Mononuclear cell (primary cell): Measurements from ENCODE around the gene P2RY10. TPM values are rescaled to one million over a fixed set of nuclear protein-coding genes. Genes with fewer than 3 reads are reported as not detected.
"Not testable (repeated sequence)": the region's sequence is repeated elsewhere in the genome, so short reads cannot be mapped to it uniquely, and the experiment has no call there.

Experiments
- H3K27me3 ChIP-seq: 2 replicates; pipeline ENCODE4 v1.6.0; 2011; ENCODE audit warnings: low read length, control low read depth; ENCODE audit not compliant: insufficient read depth
- H3K4me1 ChIP-seq: 2 replicates; pipeline ENCODE4 v1.5.1; 2011; ENCODE audit warnings: mild to moderate bottlenecking, low read length, control low read depth; ENCODE audit not compliant: insufficient read depth
- H3K4me3 ChIP-seq: 2 replicates; pipeline ENCODE4 v1.5.1; 2011; ENCODE audit warnings: mild to moderate bottlenecking, low read length, moderate library complexity
- H3K9me3 ChIP-seq: 2 replicates; pipeline ENCODE4 v1.5.1; 2011; ENCODE audit warnings: low read depth, mild to moderate bottlenecking, control low read depth, low read length
- total RNA-seq: library from RNA; depleted of rRNA; stranded (reverse); fragments of >200 nt; gene quantifications from one replicate; pipeline ENCODE4 v1.2.3, GENCODE V29; 2012

The P2RY10 gene
- total RNA-seq, 1 donor: 140 TPM

DNA sequence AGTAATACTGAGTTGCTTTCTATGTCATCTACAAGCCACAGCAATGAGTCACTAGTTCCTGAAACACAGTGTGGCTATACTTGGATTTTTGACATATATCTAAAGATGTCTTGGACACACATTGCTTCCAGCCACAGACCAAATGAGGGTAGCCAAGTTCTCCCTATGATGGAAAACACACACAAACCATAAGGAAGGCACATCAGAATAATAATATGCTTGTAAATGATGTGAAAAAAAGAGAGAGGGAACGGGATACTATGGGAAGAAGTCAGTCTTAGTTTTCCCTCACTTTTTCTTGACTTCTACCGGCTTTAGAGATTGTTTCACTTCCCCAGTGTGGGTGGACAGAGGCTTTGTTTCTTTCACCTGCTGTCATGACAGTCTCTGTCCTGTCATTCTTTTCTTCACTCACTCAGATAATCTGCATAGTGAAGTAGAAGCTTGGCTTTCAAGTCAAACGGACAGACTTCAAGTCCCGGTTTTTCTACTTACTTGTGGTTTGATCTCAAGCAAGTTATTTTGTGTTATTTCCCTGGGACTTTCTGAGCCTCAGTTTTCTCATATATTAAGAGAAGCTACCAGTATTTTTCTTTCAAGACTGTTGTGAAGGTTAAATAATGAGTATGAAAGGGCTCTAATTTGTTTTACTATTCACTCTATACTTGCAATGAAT lies 34.7 kb downstream of the P2RY10 start:
- Histone ChIP-seq H3K4me1 (no peaks in the 10 kb centered on the region), H3K27me3 (no peaks in the 10 kb centered on the region), H3K4me3 (no peak overlapping the region), H3K9me3 (no peaks in the 10 kb centered on the region)

- no peaks in the 10 kb centered on the region for H3K27me3 ChIP-seq
- H3K9me3 ChIP-seq: no peaks in the 10 kb centered on the region
- no peaks in the 10 kb centered on the region for H3K4me1 ChIP-seq
Measured at GRCh38 chrX:78989349-78989748, 44.2 kb downstream of the P2RY10 start.

GRCh38 chrX:78997870-78998558 lies 52.8 kb downstream of the P2RY10 start:
- H3K4me3 ChIP-seq: no peak overlapping the region
- no peaks in the 10 kb centered on the region for H3K9me3 ChIP-seq
- H3K4me1 ChIP-seq: no peaks in the 10 kb centered on the region
- H3K27me3 ChIP-seq: no peaks in the 10 kb centered on the region

More at GRCh38 chrX:78989349-78989748, 44.2 kb downstream of the P2RY10 start:
- H3K4me3 ChIP-seq: no peak overlapping the region

- not testable (repeated sequence) for H3K9me3 ChIP-seq, H3K4me3 ChIP-seq, H3K27me3 ChIP-seq, H3K4me1 ChIP-seq
Measured at GRCh38 chrX:79007540-79007939, 62.3 kb downstream of the P2RY10 start.

Other genes starting within 250 kb of the P2RY10 start
- 0.10 TPM for gene LPAR4, start 197.7 kb upstream of the P2RY10 start, total RNA-seq
- gene GPR174, start 199.3 kb downstream of the P2RY10 start, total RNA-seq: 84.1 TPM